GM18511 (cell line): ENCODE data around the gene DNAI2.
"Not testable (repeated sequence)": the region's sequence is repeated elsewhere in the genome, so short reads cannot be mapped to it uniquely, and the experiment has no call there.

ENCODE experiments used
- ATAC-seq: cut with Tn5 transposase; IDR thresholded peaks from one replicate; pipeline ENCODE4 v1.9.1; 2021; ENCODE audit warnings: mild to moderate bottlenecking, moderate library complexity; ENCODE audit not compliant: unreplicated experiment

DNAI2 gene

DNA sequence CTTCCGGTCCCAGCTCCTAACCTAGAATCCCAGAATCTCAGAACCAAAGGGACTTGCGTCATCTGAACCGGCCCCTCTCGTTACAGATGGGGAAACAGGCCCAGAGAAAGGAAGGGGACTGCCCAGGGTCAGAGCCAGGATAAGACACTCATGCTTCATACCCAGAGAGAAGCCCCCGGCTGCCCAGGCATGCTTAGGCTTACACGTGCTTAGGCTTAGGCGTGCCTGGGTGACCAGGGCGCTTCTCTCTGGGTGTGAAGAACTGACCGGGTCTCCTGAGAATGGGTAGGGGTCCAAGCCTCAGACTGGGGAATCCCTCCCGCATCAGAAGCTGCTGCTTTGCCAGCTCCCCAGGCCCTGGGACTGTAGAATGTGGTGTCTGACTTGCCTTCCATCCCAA, 29.9 kb upstream of the DNAI2 start:
- ATAC-seq: no peak

DNA sequence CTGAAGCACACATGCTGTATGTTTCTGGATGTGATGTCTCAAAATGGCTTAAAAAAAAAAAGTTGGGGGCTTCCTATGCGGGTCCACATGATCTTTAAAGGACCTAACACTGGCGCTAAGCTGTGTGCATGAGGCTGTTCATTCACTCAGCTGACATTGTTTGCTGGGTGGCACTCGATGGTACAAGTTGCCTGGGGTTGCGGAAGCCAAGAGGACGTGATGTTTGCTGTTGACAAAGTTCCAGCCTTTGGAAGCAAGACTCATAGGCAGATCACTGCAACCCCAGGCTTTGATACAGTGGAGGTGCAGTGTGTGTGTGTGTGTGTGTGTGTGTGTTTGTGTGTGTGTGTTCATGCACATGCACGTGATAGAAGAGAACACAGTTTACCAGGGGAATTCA, 29.5 kb upstream of the DNAI2 start:
- ATAC-seq: no peak

DNA sequence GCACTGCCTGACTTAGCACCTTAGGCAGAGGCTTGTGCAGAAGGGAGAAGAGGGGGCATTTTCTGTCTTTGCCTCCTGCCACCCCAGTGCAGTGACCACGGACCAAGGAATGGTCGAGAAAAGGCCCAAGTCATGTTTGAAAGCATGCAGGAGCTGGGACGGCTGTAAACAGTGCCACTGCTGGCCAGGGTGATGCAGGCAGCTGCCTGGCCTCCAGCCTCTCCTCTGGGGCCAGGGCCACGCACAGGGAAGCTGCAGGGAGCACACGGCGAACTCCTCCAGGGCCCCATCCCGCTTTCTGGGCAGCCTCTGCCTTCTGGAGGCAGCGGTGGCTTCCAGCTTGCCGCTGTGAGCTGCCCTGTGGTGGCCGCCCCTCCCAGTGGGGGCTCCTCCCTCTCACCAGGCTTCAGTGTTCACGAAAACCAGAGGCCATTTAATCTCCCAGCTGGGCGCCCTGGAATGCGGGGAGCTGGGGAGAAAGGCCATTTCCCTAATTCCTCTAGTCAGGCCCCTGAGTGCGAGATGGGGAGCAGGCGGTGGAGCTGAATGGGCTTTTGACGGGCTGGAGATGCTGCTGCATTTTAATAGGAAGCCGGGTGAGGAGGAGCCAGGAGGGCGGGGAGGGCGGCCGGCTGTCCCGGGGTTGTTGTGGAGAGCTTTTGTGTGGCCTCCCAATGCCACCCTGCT, 28.7 kb upstream of the DNAI2 start:
- no peak for ATAC-seq

DNA sequence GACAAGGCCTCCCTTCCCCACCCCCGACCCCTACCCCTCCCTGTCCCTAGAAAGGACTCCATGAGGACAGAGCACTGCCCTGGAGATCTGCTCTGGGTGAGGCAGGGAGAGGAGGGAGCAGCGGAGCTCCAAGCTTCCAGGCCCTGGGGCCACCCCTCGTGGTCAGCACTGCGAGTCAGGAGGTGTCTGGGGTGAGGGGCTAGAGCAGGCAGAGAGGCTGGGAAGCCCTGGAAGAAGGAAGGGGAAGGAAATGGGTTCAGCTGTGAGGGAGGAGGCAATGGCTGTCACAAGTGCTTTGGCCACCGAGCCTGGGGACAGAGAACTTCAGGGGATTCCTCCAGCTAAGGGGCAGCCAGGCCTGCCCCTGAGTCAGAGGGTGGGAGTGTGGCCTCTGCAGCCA, 28.2 kb upstream of the DNAI2 start:
- no peak for ATAC-seq

DNA sequence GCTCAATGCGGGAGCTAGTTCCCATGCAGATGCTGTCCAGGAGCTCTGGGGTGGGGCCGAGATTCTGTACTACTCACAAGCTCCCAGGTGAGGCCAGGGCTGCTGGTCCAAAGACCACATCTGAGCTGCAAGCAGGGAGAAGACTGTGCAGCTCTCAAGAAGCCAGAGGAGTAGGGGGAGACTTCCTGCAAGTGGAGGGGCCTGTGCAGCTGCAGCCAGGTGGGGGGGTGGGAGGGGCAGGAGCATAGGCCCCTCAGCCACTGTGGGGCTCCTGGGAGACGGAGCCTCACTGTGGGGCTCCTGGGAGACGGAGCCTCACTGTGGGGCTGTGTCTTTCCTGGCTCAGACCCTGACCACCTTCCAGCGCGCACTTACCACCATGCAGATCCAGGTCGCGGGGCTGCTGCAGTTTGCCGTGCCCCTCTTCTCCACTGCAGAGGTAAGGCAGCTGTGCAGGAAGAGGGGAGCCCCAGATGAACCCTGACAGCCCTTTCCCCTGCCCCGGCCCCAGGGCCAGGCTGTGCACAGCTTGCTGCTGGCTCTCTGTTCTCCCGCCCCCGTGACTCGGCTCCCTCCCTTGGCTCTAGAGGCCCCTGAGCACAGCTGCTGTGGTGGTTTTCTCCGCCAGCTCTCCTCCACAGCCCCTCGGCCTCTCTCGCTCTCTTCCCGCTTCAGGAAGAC, 24.3 kb upstream of the DNAI2 start:
- ATAC-seq: no peak

DNA sequence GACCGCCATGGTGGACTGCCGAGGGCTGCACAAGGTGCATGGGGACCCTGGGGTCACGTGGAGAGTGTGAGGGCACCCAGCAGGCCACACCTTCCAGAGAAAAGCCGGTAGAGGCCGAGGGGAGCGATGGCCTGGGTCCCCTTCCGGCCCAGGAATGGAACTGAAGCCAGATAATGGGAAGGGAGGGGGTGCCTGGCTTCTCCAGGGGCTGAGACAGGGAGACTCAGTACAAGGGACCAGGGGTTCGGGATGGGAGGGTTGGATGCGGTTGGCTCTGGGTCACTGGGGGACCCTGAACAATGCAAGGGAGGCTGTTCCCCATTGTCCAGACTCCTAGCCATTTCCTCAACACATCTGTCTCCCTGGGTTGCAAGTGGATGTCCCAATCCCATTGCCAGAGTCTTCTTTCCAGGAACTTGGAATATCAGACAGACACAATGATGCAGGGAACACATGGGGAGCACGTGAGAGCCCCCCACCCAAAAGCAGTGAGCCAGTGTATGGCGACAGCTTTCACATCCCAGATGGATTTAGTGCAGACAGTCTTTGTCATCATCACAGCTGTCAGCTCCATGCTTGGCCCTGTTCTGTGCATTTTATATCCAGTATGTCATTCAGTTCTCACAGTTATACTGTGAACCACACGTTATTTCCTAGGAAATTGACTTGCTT, 23.6 kb upstream of the DNAI2 start:
- ATAC-seq: no peak

DNA sequence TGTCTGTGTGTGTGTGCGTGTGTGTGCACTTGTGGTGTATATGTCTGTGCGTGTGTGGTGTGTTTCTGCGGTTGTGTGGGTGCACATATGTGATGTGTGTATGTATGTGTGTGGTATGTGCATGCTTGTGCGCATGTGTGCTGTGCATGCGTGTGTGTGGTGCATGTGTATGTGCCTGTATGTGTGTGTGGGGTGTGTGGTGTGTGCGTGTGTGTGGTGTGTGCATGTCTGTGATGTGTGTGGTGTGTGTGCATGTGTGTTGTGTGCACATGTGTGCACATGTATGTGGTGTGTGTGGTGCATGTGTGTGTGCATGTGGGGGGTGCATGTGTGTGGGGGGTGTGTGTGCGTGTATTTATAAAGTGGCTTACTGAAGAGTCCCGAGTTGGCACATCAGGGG, 23.0 kb upstream of the DNAI2 start:
- ATAC-seq: no peak

DNA sequence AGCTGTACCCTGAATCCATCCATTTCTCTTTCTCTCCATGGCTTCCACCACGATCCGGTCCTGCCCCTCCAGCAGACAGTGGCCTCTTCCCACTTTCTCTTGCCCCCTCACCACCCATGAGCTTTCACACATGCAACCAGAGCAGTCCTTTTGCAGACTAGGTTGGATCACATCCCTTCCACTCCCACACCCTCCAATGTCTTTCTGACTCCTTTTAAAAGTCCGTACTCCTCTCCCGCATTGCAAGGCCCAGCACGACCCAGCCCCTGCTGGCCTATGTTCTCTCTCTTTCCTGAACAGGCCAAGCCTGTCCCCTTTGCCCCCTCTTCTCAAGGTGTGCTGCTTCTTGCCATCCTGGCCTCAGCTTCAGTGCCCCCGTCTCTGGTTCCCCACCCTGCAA, 22.5 kb upstream of the DNAI2 start:
- no peak for ATAC-seq

DNA sequence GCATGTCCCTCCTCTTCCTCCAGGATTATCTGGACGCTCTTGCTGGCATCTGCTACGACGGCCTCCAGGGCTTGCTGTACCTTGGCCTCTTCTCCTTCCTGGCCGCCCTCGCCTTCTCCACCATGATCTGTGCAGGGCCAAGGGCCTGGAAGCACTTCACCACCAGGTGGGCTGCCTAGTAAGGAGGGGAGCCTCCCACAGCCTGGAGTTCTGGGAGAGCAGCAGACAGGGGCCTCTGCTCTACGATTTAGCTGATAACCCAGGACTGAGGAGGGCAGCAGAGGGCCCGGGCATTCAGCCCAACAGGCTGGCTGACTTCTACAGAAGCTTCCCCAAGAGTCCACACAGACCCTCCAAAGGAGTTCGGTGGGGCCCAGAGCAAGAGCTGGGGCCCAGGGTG, 21.8 kb upstream of the DNAI2 start:
- no peak for ATAC-seq

DNA sequence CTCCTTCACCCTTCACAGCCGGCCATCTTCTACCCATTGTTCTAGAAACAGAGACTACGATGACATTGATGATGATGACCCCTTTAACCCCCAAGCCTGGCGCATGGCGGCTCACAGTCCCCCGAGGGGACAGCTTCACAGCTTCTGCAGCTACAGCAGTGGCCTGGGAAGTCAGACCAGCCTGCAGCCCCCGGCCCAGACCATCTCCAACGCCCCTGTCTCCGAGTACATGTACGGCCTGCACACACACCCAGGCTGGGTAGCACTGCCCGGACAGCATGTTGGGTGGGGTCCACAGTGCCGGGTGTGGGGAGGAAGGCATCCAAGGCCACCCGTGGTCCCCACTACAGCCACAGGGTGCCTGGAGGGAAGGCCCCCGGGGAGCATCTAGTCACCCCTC, 21.0 kb upstream of the DNAI2 start:
- no peak for ATAC-seq

DNA sequence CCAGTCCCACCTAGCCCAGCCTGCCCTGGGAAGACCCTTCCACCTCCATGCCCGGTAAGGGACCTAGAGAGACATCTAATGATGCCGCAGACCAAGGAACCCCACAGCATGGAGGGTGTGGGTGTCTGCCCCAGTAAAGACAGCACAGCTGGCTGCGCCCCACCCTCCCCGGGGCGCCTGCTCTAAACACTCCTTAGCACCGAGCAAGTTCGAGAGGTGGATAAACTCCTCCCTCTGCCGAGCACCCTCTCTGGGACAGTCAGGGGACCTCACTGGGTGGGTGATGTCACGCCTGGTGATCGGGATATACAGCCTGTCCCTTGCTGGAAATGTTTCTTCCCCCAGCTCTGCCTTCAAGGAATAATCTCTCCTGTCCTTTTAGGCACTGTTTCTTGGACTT, 16.7 kb upstream of the DNAI2 start:
- ATAC-seq: no peak

DNA sequence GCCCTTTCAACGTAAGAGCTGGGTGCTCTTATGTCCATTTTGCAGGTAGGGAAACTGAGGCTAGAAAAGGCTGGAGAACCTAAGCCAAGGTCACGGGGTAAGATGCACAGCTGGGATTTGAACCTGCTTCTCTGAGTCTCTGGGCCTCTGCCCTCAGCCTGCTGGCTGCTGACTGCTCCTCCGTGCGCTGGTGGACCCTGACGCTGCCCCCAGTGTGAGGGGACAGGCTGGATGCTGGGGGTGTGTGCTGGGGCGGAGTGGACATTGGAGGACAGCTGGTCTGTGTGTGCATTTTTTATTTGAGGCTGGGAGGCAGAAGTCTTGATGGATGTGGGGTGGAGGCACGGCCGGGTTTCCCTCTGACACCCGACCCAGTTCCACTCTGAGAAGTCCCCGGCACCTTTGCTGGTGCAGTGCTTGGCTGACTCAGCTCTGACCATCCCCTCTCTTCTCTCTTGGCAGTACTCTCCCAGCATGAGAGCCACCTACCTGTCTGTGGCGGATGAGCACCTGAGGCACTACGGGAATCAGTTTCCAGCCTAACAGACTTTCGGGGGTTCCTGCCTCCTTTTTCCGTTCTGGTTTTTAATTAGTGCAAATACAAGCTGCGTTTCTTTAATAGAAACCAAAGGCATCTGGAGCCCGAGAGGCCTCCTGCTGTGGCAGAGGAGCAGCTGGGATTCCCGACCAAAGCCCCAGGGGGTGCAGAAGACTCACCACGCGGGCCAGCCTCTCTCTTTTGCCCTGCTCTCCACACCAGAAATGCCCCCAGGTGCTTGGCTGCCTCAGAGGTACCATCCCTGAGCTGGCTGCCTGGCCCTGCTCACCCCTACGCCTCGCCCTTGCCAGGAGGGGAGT, 14.1 kb upstream of the DNAI2 start:
- no peak for ATAC-seq

DNA sequence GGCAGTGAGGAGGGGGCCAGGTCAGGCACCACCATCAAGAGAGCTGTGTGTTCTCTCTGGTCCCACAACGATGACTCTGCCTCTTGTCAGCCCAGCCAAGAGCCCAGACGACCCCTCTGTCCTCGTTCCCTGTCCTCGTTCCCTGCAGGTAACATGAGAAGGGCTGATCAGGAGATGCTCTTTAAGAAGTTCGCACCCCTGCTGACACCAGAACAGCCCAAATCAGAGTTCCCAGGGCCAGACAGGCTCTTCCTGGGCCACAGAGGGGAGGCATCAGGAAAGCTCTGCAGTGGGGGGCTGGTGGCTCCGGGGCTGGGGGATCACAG, 13.5 kb upstream of the DNAI2 start:
- no peak for ATAC-seq

DNA sequence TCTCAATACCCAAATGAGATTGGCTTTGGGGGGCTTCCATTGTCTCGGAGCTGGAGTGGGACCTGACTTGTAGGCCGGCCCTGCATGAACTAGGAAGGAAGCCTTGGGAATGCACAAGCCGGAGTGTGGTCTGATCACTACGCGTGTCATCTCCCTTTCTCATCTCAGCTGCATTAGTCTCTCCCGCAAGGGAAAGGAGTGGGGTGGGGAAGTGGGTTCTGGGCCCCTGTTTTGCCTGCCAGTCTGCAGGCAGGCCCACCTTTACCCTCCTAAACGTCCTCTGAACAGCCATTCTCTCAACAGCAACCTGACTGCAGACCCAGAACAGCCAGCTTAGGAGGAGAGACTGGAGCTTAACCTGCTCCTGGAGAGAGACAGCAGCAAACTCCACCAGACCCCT, 11.4 kb upstream of the DNAI2 start:
- ATAC-seq: no peak

DNA sequence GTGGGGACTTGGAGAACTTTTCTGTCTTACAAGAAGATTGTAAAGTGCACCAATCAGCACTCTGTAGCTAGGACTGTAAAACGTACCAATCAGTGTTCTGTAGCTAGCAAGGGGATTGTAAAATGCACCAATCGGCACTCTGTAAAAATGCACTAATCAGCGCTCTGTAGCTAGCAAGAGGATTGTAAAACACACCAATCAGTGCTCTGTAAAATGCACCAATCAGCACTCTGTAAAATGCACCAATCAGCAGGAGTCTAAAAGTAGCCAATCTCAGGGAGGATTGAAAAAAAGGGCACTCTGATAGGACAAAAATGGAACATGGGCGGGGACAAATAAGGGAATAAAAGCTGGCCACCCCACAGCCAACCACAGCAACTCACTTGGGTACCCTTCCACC, 7.0 kb upstream of the DNAI2 start:
- ATAC-seq: not testable (repeated sequence)

DNA sequence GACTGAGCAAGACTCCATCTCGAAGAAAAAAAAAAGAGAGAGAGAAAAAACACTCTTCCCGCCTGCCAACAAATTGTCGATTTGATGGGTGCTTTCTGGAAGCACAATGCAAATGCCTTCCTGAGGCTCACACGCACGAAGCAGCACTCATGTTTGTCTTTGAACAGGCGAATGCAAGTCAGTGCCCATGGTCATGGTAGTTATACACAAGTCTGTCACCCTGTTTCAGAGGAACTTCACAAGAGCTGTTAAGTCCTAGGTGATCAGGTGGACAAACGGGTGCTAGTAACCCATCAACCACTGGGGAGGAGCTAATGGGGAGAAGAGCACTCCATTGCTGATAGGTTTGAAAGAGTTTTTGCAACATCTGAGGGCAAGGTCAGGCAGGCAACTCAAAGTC, 6.5 kb upstream of the DNAI2 start:
- ATAC-seq: no peak

DNA sequence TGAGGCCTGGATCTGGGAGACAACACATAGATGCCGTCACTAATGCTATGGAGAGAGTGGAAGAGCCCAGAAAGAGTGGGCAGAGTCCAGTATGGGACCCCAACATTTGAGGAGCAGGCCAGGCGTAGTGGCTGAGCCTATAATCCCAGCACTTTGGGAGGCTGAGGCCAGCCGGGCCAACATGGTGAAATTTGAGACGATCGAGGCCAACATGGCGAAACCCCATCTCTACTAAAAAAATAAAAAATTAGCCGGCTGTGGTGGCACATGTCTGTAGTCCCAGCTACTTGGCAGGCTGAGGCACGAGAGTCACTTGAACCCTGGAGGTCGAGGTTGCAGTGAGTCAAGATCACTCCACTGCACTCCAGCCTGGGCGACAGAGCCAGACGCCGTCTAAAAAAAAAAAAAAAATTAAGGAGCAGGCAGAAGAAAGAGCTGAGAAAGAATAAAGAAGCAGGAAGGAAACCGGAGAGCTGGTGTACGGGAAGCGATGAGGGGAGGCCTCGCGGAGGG, 6.0 kb upstream of the DNAI2 start:
- no peak for ATAC-seq

DNA sequence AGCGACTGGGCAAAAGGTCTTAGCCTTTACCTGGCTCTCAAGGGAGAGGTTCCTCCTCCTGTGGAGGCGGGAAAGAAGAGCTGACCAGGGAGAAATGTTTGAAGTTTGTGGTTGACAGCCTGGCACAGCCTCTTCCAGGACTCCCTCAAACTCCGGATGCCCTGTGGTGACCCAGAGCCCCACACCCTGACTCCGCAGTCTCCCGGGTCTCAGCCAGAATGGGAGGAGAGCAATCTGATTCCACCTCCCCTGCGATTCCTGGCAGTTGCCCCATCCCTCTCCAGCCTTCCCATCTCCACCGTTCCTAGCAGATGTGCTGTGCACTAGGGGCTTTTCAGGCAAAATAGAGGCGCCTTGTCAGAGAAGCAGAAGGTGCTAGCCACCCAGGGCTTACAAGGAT, 5.5 kb upstream of the DNAI2 start:
- ATAC-seq: no peak

DNA sequence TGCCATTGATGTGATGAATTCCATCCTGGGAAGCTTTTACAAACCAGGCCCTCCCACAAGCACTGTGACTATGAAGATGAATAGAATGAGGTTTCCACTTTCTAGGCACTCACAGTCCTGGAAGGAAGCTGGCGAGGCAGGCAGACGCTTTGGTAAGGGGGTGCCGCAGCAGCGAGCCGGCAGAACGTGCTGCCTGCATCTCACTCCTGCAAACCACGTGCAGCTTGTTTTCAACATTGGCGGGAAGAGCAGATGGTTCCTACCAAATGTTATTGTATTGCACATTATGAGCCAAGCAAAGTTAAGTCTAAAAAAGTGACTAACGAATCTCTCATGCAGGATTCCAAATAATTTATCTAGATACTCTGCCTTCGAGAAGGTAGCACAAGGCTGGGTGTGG, 3.7 kb upstream of the DNAI2 start:
- no peak for ATAC-seq

DNA sequence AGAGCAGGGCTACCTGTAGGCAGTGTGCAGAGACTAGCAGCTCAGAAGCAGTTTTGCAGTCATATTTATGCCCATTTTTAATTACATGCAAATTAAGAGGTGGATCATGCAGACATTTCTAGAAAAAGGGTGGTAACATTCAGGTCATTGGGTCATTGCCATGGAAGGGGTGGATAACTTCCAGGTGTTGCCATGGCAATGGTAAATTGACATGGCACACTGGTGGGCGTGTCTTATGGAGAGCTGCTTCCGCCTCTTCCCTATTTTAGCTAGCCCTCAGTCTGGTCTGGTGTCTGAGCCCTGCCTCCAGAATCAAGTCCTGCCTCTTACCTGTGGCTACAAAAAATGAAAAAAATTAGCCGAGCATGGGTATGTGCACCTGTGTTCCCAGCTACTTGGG, 2.8 kb upstream of the DNAI2 start:
- no peak for ATAC-seq

DNA sequence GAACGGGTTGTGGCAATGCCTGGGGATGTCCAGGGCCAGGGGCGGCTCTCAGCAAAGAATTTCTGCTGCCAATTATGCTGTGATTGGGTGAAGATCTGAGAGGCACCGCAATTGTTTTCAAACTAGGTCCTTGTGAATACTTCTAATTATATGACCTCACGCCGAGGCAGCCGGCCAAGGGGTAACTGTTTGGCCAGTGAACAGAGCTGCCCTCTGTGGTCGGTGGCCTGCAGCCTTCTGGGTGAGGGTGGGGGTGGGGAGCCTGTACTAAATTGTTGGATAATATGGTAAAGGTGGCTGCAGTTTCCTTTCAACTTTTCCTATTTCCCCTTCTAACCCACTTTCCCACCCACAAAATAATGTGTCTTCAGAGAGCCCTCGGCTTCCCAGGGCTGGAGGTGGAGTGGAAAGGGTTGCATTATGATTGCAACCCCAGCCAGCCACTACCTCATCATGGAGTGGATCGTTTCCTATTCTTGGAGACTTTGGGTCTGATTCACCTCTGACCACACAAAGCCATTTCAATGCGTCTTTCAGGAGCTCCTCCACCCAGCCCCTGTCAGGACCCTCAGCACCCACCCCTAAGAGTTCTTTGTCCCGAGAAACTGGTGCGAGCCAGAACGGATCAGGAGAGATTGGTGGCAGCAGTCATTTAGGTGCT, 2.0 kb upstream of the DNAI2 start:
- ATAC-seq: no peak
